ENCODE data around the gene ARPP21. TPM values are rescaled to one million over a fixed set of nuclear protein-coding genes. Genes with fewer than 3 reads are reported as not detected.
"Not testable (repeated sequence)": the region's sequence is repeated elsewhere in the genome, so short reads cannot be mapped to it uniquely, and the experiment has no call there.

ARPP21 gene
- total RNA-seq, 1 donor from 2014 or later, result not detected

DNA sequence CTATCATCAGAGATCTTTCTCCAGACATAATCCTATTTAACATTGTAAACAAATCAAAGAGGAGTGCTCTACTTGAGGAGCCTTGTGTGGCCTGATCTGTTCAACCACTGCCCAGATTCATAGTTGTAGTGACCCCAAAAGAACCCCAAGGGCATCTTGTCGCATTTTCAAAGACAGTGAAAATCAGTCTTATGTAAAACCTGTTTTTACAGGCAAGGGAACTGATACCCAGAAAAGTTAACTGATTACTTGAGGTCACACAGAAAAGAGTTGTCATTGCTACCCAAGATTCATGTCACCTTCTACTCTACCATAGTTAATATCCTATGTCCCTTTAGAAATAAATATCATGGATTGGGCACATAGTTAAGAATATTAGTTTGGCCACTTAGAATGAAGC is 40.5 kb upstream of the ARPP21 start:
- TF ChIP-seq, protein P1, sequence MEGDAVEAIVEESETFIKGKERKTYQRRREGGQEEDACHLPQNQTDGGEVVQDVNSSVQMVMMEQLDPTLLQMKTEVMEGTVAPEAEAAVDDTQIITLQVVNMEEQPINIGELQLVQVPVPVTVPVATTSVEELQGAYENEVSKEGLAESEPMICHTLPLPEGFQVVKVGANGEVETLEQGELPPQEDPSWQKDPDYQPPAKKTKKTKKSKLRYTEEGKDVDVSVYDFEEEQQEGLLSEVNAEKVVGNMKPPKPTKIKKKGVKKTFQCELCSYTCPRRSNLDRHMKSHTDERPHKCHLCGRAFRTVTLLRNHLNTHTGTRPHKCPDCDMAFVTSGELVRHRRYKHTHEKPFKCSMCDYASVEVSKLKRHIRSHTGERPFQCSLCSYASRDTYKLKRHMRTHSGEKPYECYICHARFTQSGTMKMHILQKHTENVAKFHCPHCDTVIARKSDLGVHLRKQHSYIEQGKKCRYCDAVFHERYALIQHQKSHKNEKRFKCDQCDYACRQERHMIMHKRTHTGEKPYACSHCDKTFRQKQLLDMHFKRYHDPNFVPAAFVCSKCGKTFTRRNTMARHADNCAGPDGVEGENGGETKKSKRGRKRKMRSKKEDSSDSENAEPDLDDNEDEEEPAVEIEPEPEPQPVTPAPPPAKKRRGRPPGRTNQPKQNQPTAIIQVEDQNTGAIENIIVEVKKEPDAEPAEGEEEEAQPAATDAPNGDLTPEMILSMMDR (IDR thresholded peaks at IDR 0.05), result no peak
- H3K9me3 ChIP-seq, result no peaks in the 10 kb centered on the region
- no peak overlapping the region for H3K27ac ChIP-seq
- DNase-seq, result no peak
- H3K27me3 ChIP-seq (ENCODE audit: low read depth), result no peaks in the 10 kb centered on the region
- intact Hi-C loops (cut with DNase I), result no loop called here
- H3K36me3 ChIP-seq, result no peaks in the 10 kb centered on the region
- H3K4me3 ChIP-seq, result no peak overlapping the region
- H3K4me1 ChIP-seq, result no peaks in the 10 kb centered on the region
- ATAC-seq, result no peak

DNA sequence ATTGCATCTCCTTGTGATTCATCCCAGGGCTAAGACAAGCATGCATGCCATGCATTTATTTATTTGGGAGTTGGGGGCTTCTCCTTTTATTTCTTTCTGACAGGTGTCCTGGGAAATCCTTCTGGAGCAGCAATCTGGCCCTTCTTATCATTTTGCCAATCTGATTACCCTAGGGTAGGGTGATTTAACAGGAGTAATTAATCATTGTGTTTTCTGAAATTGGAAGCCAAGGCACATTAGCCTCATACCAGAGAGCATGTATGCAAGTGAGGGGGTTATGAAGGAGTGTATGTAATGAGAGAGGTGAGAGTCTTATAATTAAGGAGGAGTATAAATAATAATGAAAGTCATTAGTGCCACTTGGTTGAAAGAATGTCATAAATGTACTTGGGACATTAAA is 37.4 kb upstream of the ARPP21 start:
- TF ChIP-seq, protein P1 (IDR thresholded peaks at IDR 0.05), result no peak
- Histone ChIP-seq H3K27ac (no peak overlapping the region), H3K4me3 (no peak overlapping the region), H3K4me1 (no peaks in the 10 kb centered on the region), H3K36me3 (no peaks in the 10 kb centered on the region), H3K9me3 (no peaks in the 10 kb centered on the region), H3K27me3 (ENCODE audit: low read depth) (no peaks in the 10 kb centered on the region)
- no peak for DNase-seq
- intact Hi-C loops (cut with DNase I), result no loop called here
- no peak for ATAC-seq

DNA sequence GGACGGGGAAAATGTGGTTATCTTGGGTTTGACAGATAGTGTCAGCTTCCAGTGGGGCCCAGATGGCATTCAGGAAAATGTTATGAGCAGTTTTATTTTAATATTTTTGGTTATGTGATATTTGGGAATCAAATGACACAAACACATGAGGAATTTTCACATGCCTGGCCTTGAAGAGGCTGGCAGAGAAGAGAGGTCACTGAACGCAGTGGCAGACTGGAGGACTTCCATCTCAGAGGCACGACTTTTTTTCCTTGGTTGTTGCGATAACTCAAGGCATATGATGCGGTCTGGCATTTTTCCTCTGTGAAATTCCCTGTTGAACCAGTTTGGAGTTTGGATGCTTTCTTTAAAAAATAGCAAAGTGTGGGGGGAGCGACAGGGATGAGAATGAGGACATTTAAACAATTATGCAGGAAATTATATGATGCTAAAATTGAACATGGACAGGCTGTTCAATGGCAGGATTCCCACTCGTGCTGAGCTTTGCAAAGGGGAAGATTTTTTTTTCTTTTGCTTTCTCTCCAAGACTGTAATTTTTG is 36.9 kb upstream of the ARPP21 start:
- DNase-seq (no peak), ATAC-seq (no peak)
- H3K36me3 ChIP-seq, result no peaks in the 10 kb centered on the region
- H3K27ac ChIP-seq, result no peak overlapping the region
- no peak overlapping the region for H3K4me3 ChIP-seq
- no peaks in the 10 kb centered on the region for H3K27me3 ChIP-seq (ENCODE audit: low read depth)
- TF ChIP-seq, protein P1 (IDR thresholded peaks at IDR 0.05), result no peak
- intact Hi-C loops (cut with DNase I), result no loop called here
- H3K4me1 ChIP-seq, result no peaks in the 10 kb centered on the region
- H3K9me3 ChIP-seq, result no peaks in the 10 kb centered on the region

DNA sequence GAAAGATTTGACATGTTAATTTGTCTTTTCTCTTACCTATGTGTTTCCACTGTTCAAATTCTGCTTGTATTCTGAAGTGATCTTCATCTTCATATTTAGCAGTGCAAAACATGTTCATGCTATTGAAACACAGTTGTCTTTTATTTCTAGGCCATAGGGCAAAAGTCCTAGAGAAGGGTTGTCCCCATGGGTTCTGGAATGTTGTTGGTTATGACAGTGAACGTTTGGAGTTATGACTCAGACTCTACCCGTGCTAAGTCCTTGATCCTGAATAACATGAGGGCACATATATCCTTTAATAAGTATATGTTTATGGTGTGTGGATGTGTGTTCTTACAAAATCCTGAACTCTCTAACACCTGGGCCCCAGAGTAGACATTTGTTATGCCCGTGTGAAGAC is 23.0 kb upstream of the ARPP21 start:
- intact Hi-C loops (cut with DNase I), result no loop called here

DNA sequence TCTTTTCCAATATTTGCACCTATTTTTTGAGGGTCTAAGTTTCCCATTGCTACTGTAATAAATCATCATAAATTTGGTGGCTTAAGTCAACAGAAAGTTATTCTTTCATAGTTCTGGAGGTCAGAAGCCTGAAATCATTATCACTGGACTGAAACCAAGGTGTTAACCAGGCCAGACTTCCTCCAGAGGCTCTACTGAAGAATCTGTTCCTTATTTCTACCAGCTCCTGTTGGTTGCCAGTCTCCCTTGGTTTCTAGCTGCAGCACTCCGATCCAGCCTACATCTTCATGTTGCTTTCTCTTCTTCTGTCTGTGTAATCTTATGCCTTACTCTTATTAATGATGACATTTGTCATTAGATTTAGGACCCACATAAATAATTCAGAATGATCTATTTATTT is 22.0 kb upstream of the ARPP21 start:
- no peak for DNase-seq
- no peak overlapping the region for H3K4me3 ChIP-seq
- TF ChIP-seq, protein P1 (IDR thresholded peaks at IDR 0.05), result no peak
- no peaks in the 10 kb centered on the region for H3K27me3 ChIP-seq (ENCODE audit: low read depth)
- ATAC-seq, result no peak
- intact Hi-C loops (cut with DNase I), result no loop called here
- H3K4me1 ChIP-seq, result no peaks in the 10 kb centered on the region
- H3K9me3 ChIP-seq, result no peaks in the 10 kb centered on the region
- H3K36me3 ChIP-seq, result no peaks in the 10 kb centered on the region
- H3K27ac ChIP-seq, result no peak overlapping the region

More for the DNA sequence above, 23.0 kb upstream of the ARPP21 start:
- H3K36me3 ChIP-seq, result no peaks in the 10 kb centered on the region
- H3K27me3 ChIP-seq (ENCODE audit: low read depth), result no peaks in the 10 kb centered on the region
- DNase-seq (no peak), ATAC-seq (no peak)
- no peaks in the 10 kb centered on the region for H3K4me1 ChIP-seq
- no peak overlapping the region for H3K27ac ChIP-seq
- H3K4me3 ChIP-seq, result no peak overlapping the region
- TF ChIP-seq, protein P1 (IDR thresholded peaks at IDR 0.05), result no peak
- H3K9me3 ChIP-seq, result no peaks in the 10 kb centered on the region

DNA sequence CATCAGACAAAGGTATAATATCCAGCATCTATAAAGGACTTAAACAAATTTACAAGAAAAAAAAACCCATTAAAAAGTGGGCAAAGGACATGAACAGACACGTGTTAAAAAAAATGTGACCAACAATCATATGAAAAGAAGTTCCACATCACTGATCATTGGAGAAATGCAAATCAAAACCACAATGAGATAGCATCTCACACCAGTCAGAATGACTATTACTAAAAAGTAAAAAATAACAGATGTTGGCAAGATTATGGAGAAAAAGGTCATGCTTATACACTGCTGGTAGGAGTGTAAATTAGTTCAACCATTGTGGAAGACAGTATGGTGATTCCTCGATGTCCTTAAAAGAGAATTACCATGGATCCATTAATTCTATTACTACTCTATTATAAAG is 19.1 kb upstream of the ARPP21 start:
- DNase-seq; intact Hi-C loops (cut with DNase I); ATAC-seq; H3K27me3 ChIP-seq (ENCODE audit: low read depth); H3K27ac ChIP-seq; H3K4me1 ChIP-seq; H3K4me3 ChIP-seq; H3K9me3 ChIP-seq; H3K36me3 ChIP-seq: not testable (repeated sequence)

Measured in lower lobe of right lung (tissue), 2 donors.